GM19193 (cell line): Measurements from ENCODE around the gene FEM1A.

Experiments
- POLR2A ChIP-seq: IDR thresholded peaks from 4 replicates; pipeline ENCODE4 v1.6.1; 2011; ENCODE audit not compliant: insufficient read depth, insufficient read length; ENCODE audit errors: extremely low read depth

The FEM1A gene

GRCh38 chr19:4802711-4803110 lies 11.2 kb downstream of the FEM1A start:
- TF ChIP-seq POLR2A, result no peak

- no peak for TF ChIP-seq POLR2A
Measured at GRCh38 chr19:4803736-4804695, 12.5 kb downstream of the FEM1A start.

GRCh38 chr19:4806384-4806783 lies 14.8 kb downstream of the FEM1A start:
- TF ChIP-seq POLR2A, result no peak

- TF ChIP-seq POLR2A, result no peak
Measured at GRCh38 chr19:4807188-4807587, 15.7 kb downstream of the FEM1A start.

GRCh38 chr19:4811328-4812131 lies 20.0 kb downstream of the FEM1A start:
- TF ChIP-seq POLR2A, result no peak

- no peak for TF ChIP-seq POLR2A
Measured at GRCh38 chr19:4814625-4815425, 23.3 kb downstream of the FEM1A start.

- no peak for TF ChIP-seq POLR2A
Measured at GRCh38 chr19:4815426-4816201, 24.1 kb downstream of the FEM1A start.

GRCh38 chr19:4816202-4816949 lies 24.8 kb downstream of the FEM1A start:
- peak; percentile 13 for TF ChIP-seq POLR2A

- no peak for TF ChIP-seq POLR2A
Measured at GRCh38 chr19:4816950-4817278, 25.4 kb downstream of the FEM1A start.

GRCh38 chr19:4817467-4818277 lies 26.1 kb downstream of the FEM1A start:
- no peak for TF ChIP-seq POLR2A

GRCh38 chr19:4821265-4821664 lies 29.7 kb downstream of the FEM1A start:
- TF ChIP-seq POLR2A, result no peak

GRCh38 chr19:4823577-4823976 lies 32.0 kb downstream of the FEM1A start:
- no peak for TF ChIP-seq POLR2A
